Gastrocnemius medialis (tissue), 4 donors: ENCODE data around the gene KIDINS220.

Experiments used
- CTCF ChIP-seq, 5 experiments: fragments of 450-650 bp in 3 of 5; fragments of 200-600 bp in 2 of 5; sonication (generic) in 2 of 5; IDR thresholded peaks in 4 of 5; conservative IDR thresholded peaks in 1 of 5; 1 replicate in 4 of 5; 2 replicates in 1 of 5; pipeline ENCODE4 v1.5.1; 2016 to 2019; ENCODE audit warnings: antibody characterized with exemption in 5 of 5, mild to moderate bottlenecking in 3 of 5, moderate library complexity in 3 of 5
- POLR2A ChIP-seq, 2 donors: fragments of 450-650 bp; IDR thresholded peaks; one replicate each; pipeline ENCODE4 v1.6.1; 2017; ENCODE audit warnings: antibody characterized with exemption in 2 of 2, mild to moderate bottlenecking in 2 of 2, moderate library complexity in 2 of 2

GRCh38 chr2:8858910-8859309 lies 21.5 kb upstream of the KIDINS220 start:
- TF ChIP-seq CTCF (IDR thresholded peaks at IDR 0.05 in 4 of 5, conservative IDR thresholded peaks at IDR 0.05 in 1 of 5): no peak
- TF ChIP-seq POLR2A (IDR thresholded peaks at IDR 0.05): no peak
